GM12801 (cell line): ENCODE data around the gene CNGA3.

Experiments
- CTCF ChIP-seq: IDR thresholded peaks from one replicate; pipeline ENCODE4 v1.5.1; 2011; ENCODE audit warnings: control low read depth; ENCODE audit not compliant: insufficient read length; ENCODE audit errors: extremely low read depth

Gene CNGA3

GRCh38 chr2:98379311-98380202 is 33.3 kb downstream of the CNGA3 start:
- TF ChIP-seq CTCF, result no peak

- TF ChIP-seq CTCF, result no peak
Observed at GRCh38 chr2:98380203-98380535, 33.9 kb downstream of the CNGA3 start.

GRCh38 chr2:98381494-98381893 is 35.2 kb downstream of the CNGA3 start:
- no peak for TF ChIP-seq CTCF

- TF ChIP-seq CTCF, result no peak
Observed at GRCh38 chr2:98382086-98382485, 35.8 kb downstream of the CNGA3 start.

GRCh38 chr2:98382739-98383138 is 36.5 kb downstream of the CNGA3 start:
- TF ChIP-seq CTCF, result no peak

- no peak for TF ChIP-seq CTCF
Observed at GRCh38 chr2:98383166-98383565, 36.9 kb downstream of the CNGA3 start.

GRCh38 chr2:98385050-98385699 is 38.9 kb downstream of the CNGA3 start:
- TF ChIP-seq CTCF, result peak; percentile 99
